ENCODE measurements around the gene SPHK2.
A peak's percentile ranks its signal among the peaks of the same experiment; 100 is the strongest.
"Not testable (repeated sequence)": the region's sequence is repeated elsewhere in the genome, so short reads cannot be mapped to it uniquely, and the experiment has no call there.

The SPHK2 gene

DNA sequence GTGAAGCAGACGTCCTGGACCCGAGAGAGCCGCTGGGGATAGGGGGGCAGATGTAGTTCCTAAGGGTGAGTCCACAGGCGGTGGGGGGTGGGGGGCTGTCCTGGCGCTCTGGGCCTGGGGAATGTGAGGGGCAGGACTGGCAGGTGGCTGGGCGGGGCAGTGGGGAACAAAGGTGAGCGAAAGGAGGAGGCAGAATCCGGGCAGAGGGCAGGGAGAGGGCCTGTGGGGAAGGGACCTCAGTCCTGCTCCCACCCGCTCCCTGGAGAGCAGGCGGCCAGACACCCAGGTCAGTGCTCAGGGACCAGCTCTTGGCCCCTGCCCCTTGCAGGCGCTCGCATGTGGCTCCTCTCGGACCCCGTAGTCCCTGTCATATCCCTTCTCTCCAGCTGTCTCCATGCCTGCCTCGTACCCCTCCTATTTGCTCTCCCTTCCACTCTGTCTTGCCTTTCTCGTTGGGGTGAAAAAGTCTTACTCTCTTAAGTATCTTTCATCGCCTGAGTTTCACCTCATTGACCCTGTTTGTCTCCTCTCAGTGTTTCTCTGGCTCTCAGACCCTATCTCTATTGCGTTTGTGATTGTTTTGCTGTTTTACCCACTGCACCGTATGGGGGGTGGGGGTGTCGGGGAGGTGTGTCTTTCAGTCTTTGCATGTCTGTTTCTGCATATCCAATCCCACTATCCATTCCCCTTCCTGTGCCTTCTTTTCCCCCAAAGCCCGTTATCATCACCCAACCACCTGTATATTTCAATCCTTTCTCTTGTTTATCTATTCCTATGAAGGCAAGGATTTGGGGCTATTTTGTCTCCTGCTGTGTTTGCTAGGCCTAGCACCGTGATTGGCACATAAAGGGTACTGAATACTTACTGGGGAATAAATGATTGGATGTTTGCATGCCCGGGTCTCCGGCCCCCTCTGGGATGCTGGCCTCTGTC is 5.8 kb downstream of the SPHK2 start:
- no peak for DNase-seq

DNA sequence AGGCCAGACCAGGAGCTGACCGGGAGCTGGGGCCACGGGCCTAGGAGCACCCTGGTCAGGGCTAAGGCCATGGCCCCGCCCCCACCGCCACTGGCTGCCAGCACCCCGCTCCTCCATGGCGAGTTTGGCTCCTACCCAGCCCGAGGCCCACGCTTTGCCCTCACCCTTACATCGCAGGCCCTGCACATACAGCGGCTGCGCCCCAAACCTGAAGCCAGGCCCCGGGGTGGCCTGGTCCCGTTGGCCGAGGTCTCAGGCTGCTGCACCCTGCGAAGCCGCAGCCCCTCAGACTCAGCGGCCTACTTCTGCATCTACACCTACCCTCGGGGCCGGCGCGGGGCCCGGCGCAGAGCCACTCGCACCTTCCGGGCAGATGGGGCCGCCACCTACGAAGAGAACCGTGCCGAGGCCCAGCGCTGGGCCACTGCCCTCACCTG is 6.6 kb downstream of the SPHK2 start:
- DNase-seq, result no peak

DNA sequence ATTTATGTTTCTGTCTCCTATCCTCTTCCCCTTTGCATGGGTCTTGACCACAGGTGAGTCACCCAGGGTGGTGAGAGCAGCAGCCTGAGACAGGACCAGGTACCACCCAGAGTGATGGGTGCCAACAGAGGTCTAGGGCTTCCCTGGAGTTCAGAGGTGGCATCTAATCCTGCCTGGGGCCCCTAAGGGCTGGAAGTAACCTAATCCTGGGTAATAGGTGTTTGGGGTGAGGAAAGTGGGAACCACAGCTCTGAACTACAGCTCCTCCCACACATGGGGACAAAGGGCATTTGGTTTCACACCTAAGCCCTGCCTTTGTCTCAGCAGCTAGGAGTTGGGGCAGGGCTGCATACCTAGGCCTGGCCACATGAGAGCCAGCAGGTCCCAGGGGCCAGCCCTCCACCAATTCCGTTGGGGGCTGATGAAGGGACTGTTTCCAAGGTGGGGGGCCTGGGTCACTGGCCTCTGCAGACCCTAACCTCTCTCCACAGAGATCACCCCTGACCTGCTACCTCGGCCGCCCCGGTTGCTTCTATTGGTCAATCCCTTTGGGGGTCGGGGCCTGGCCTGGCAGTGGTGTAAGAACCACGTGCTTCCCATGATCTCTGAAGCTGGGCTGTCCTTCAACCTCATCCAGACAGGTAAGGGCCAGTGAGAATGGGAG is 8.0 kb downstream of the SPHK2 start:
- DNase-seq, result no peak

DNA sequence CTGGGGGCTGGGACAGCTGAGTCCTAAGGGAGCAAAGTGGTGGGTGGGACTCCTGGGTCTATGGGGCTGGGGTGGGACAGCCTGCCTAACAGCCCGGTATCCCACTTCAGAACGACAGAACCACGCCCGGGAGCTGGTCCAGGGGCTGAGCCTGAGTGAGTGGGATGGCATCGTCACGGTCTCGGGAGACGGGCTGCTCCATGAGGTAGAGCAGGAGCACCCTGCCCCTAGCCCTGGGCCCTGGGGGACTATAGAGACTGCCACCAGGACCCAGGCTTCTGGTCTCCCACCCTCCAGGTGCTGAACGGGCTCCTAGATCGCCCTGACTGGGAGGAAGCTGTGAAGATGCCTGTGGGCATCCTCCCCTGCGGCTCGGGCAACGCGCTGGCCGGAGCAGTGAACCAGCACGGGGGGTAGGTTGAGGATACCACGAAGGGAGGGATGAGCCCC is 8.6 kb downstream of the SPHK2 start:
- DNase-seq, result no peak

DNA sequence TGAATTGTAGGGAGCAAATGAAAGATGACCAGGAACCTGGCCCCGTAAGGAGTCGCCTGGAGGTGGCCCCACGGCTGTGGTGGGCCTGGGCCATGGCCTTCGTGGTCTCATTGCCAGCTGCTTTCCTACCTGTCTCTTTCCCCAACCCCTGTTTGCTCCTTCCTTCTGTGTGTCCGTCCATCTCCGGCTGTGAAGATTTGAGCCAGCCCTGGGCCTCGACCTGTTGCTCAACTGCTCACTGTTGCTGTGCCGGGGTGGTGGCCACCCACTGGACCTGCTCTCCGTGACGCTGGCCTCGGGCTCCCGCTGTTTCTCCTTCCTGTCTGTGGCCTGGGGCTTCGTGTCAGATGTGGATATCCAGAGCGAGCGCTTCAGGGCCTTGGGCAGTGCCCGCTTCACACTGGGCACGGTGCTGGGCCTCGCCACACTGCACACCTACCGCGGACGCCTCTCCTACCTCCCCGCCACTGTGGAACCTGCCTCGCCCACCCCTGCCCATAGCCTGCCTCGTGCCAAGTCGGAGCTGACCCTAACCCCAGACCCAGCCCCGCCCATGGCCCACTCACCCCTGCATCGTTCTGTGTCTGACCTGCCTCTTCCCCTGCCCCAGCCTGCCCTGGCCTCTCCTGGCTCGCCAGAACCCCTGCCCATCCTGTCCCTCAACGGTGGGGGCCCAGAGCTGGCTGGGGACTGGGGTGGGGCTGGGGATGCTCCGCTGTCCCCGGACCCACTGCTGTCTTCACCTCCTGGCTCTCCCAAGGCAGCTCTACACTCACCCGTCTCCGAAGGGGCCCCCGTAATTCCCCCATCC is 9.4 kb downstream of the SPHK2 start:
- no peak for DNase-seq

DNA sequence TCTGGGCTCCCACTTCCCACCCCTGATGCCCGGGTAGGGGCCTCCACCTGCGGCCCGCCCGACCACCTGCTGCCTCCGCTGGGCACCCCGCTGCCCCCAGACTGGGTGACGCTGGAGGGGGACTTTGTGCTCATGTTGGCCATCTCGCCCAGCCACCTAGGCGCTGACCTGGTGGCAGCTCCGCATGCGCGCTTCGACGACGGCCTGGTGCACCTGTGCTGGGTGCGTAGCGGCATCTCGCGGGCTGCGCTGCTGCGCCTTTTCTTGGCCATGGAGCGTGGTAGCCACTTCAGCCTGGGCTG is 9.9 kb downstream of the SPHK2 start:
- no peak for DNase-seq

DNA sequence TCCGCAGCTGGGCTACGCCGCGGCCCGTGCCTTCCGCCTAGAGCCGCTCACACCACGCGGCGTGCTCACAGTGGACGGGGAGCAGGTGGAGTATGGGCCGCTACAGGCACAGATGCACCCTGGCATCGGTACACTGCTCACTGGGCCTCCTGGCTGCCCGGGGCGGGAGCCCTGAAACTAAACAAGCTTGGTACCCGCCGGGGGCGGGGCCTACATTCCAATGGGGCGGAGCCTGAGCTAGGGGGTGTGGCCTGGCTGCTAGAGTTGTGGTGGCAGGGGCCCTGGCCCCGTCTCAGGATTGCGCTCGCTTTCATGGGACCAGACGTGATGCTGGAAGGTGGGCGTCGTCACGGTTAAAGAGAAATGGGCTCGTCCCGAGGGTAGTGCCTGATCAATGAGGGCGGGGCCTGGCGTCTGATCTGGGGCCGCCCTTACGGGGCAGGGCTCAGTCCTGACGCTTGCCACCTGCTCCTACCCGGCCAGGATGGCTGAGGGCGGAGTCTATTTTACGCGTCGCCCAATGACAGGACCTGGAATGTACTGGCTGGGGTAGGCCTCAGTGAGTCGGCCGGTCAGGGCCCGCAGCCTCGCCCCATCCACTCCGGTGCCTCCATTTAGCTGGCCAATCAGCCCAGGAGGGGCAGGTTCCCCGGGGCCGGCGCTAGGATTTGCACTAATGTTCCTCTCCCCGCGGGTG is 10.4 kb downstream of the SPHK2 start:
- DNase-seq, result no peak

DNA sequence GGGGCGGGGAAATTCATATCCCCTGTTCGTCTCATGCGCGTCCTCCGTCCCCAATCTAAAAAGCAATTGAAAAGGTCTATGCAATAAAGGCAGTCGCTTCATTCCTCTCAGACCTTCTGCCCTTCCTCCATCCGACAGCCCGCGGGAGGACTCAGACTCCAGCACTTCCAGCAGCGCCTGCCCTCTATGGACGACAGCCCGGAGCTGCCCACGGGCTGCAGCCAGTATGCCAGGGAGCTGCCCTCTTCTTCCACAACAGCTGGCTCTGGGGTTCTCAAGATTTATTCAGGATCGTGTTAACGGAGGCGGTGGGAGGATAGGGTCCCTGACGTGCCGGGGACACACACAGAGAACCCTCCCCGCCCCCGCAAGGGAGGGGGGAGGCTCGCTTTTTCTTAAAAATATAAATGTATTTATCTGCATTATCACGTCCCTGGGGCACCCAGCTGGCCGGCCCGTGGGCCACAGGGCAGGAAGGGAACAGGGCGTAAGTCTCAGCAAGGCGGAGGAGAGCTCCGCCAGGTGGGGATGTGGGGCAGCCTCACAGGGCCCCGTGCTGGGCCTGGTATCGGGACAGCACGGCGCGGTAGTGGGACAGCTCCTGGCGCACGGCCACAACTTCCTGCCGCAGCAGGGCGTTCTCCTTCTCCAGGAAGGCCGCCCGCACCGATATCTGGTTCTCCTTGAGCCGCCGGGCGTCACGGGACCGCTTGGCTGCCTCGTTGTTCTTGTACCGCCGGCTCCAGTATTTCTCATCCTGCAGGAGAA is 11.2 kb downstream of the SPHK2 start:
- DNase-seq, result no peak

DNA sequence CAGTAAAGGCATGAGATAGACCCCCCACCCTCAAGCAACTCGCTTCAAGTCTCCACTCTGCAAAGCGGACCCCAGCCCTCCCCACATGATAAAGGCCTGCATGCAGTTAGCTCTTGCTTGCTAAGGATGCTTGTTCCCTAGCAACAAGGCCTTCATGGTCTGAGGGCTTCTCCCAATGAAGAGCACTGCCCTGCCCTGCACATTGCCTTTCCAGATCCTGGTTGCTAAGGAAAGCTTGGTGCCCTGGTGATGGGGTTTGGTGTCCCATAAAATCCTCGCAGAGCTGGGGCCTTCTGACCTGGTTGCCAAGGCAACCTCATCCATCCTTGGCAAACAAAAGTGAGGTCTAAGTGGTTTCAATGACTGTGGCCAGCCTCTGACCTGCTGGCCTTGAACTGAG is 11.9 kb downstream of the SPHK2 start:
- DNase-seq, result no peak

DNA sequence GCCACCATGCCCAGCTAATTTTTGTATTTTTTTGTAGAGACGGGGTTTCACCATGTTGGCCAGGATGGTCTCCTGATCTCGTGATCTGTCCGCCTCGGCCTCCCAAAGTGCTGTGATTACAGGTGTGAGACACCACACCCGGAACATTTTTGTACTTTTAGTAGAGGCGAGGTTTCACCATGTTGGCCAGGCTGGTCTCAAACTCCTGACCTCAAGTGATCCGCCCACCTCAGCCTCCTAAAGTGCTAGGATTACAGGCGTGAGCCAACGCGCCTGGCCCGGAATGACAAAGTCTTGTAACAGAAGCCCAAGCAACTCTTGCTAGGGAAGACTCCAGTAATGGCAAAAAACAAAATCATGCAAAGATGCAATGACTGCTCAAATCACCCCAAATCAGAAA is 13.0 kb downstream of the SPHK2 start:
- not testable (repeated sequence) for DNase-seq

DNA sequence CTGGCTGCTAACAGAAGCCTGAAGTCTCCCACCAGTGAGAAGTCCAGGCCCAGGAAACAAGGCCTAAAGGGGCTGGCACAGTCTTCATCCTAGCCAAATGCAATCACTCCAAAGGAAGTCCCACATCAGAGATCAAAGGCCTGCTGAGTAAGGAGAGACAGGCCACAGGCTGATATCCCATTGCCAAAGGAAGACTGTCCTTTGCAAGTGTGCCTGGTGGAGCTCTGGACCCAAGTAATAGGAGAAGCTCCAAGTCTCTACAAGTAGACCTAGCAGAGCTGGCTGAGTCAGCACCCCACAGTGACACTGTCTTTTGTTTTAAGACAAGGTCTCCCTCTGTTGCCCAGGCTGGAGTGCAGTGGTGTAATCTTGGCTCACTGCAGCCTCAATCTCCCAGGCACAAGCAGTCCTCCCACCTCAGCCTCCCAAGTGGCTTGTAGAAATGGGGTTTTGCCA is 13.4 kb downstream of the SPHK2 start:
- DNase-seq, result no peak

DNA sequence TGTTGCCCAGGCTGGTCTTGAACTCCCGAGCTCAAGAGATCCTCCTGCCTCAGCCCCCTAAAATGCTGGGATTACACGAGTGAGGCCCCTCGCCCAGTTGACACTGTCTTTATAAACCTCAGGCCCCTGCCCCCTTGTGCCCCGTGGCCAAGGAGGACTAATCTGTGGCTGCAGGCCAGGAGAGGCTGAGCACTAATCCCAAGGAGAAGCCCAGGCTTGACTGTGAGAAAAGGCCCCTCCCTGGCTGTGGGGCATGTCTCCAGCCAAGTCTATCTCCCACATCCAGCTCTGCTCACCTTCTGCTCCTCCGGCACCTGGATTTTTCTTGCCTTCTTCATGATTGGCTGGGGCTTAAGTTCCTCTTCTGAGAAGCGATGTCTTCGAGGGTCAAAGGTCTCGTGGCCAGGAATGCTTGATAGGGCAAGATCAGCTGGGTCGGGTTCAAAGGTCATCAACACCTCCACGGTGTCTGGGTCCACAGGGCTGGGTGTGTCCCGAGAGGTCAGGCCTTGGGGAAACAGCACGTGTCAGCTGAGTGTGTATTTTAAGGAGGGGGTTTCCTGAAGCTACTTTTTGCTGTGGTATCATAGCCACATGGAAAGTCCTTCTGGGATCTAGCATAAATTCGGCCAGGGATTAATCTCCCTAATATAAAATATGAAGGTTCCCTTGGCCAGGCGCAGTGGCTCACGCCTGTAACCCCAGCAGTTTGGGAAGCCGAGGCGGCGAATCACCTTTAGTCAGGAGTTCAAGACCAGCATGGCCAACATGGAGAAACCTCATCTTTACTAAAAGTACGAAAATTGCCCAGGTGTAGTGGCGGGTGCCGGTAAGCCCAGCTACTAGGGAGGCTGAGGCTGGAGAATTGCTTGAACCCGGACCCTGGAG is 14.1 kb downstream of the SPHK2 start:
- no peak for DNase-seq

DNA sequence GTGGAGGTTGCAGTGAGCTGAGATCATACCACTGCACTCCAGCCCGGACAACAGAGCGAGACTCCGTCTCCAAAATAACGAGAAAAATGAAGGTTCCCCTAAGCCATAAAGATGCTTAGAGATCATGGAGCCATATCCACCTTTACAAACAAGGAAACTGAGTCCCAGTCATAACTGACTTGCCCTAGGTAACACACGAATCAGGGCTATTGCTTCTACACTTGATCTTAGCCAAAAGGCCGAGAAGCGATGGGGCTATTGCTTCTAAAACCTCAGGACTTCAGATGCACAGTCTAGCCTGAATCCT is 14.7 kb downstream of the SPHK2 start:
- no peak for DNase-seq

DNA sequence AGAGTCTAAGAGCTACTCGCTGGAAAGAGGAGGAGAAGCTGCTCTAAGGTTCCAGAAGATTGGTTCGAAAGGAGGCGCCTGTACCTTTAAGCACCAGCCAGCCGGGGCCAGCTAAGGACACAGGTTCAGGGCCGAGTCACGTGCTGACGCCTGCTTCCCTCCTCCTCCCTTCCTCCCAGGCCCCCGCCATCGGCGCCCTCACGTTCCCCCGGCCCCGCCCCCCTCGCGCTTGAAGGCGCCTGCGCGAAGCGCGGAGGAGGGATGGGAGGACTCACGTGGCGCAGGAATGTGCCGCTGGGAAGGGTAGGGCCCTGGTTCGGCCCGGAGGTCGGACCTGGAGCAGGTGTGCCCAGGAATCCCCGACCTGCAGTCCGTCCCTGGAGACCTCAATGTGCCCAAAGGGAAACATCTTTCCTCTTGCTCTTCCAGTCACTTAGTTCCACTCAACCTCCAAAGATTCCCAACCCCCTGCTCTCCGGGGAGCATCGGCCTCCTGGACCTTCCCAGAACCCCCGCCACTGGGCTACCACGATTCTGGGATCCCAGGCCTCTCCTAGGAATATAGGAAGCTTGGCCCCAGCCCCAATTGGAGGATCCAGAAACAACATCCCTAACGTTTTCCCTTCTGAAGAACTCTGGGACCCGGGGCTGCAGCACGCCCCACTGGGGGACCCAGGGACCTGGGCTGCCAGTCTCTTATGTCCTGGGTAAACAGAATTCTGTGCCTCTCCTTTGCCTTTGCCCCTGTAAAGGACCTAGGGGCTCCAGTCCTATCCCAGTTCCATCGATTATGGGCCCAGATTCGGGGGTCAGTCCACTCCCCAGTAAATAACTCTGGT is 15.3 kb downstream of the SPHK2 start:
- DNase-seq, result peak; percentile 80

DNA sequence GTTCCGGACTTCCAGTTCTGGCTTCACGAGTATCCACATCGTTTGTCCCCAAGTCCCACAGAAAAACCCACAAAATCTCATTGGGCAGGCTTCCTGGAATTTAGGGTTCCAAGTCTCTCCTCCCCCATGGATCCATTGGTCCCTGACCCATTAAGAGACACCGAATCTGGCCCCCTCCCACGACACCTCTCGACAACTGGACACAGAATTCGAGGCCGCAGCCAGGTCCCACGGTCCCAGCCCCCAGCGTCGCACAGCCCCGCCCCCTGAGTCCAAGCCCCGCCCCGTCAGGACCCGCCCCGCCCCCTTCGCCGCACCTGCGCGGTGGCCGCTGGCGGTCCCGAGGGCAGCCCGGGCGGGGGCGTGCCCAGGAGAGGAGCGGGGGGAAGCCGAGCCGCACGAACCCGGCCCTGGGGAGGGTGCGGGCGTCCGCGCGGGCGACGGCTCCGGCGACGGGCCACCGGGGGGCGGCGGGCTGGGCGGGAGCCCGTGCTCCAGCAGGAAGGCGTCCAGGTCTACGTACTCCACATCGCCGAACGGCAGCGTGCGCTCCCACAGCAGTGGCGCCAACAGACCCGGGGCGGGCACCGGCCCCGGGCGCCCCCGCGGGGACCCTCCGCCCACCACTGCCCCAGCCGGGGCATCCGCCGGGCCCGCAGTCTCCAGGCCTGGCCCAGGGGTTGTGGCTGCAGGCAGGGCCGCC is 16.1 kb downstream of the SPHK2 start:
- no peak for DNase-seq

DNA sequence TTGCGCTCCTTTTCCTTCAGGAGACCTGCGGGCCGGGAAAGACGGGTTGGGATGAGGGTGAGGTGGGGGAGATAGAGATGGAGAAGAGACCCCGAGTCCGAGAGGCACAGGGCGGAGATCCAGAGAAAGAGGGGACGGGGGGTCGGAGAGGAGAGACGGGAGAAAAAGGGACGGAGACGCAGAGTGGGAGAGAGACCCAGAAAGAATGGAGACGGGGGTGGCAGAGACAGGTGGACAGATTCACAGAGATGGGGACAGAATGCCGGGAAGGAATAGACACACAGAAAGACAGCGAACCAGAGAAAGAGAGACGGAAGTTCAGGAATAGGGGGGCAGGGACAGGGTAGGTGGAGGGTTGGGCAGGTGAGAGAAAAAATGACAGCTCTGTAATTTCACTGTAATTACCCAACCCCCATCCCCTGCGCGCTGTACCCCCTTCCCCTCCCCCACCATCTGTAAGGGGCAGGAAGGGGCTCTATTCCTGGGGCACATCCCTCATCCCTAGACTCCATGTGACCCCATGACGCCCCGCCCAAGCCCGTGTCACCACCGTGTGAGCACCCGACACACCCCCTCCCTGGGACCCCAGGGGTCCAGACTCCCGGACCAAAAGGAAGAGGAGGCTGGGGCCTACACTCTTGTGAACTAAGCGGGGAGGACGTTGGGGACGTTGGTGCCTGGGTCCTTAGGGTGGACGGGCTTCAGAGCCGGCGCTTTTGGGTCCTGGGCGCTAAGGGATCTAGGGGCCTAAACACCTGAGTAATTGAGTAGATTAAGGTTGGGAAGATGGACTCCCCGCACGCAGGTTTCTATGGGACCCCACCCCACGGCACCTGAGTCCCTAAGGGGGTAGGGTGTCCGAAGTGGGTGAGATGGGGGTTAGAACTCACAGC is 16.9 kb downstream of the SPHK2 start:
- no peak for DNase-seq

DNA sequence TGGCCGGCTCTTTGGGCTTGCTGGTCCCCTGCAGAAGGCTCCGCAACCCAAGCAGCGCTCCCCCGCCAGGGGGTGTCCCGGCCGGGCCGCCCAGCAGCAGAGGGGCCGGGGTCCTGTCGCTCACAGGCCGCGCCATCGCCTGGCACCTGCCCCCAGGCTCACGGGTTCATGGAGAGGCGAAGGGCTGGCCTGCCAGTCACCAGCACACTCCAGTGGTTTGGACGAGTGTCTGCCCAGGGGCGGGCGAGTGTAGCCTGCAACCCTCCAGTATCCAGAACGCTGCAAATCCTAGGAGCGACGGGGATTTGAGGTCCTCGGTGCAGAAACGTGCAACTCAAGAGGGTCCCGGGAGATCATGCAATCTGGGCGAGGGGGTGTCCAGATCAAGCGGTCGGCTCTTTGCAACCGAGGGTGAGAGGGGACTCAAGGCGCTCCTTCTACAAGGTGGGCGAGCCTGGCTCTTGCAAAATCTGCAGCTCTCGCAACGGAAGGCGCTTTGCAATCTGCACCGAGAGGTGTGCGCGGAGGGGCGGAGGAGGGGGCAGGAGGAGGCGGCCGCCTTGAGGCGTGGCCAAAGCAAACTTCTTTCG is 17.6 kb downstream of the SPHK2 start, which contains the start of gene DBP:
Gene DBP (minus strand): TSS at position 521 of the 590 bp plus-strand sequence. CDS start 385 bp downstream, at position 136.
- no peak for DNase-seq

DNA sequence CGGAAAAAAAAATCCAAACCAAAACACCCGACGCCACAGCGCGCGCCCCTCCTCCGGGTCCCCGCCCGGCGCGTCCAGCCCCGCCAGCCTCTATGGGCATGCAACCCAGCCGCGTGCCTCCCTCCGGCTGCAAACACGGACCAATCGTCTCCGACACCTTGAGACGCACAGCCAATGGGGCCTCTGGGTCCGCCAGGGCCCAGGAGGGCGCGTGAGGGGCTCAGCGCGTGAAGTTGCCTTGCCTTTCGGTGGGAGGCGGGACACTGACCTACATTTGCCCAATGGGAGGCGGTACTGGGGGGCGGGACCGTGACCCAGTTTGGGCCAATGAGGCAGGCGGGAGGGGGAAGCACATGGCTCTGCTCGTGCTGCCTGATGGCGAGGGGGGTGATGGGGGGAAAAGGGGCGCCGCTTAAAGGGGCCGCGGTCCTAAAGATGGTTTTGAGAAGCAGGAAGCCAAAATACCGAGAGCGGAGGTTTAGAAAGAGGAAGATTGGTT is 18.2 kb downstream of the SPHK2 start:
- DNase-seq, result peak; percentile 100
